NOMO-1 (cell line): ENCODE measurements around the gene A2M.
"Not testable (repeated sequence)": the region's sequence is repeated elsewhere in the genome, so short reads cannot be mapped to it uniquely, and the experiment has no call there.

Experiments used
- DNase-seq, 2 experiments: peaks; one replicate each; lab custom pipeline; 2025; ENCODE audit not compliant: unreplicated experiment in 2 of 2; lab: John Stamatoyannopoulos, UW

A2M gene

DNA sequence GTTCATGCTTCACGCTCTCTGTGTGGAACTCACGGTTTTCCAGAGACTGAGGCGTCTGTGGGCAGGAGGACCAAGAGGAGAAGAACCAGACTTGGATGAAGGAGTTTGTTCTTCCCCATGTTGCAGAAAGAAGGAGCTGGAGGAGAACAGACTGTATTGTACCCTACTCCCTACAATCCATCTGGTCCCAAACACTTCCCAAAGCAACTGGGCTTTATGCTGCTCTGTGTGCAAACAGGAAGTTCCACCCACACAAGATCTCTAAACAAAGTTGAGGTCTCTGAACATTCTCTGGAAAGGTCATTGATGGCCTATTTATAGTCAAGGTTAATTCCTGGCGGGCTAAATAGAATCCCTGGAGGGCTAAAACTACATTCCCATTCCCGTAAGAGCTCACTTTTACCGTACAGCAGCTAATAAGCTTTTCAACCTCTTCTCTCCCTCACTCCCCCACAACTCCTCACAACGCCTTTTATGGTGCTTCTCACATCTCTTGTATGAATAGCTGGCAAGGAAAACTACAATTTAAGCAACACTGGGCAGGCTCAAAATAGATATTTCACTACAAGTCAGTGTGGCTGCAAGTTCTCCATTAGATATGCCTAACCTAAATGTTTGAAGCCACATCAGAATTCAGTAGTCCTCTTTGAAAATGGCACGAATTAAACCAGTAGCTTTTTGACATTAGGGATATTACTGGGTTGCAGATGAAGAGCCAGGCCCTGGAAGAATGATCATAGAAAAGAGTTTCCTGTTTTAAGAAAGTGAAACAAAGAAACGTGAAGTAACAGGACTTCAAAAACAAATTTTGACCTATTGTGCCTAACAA lies at the start of gene A2M:
Gene A2M, minus strand, starts transcription at position 189 of the 829 bp plus-strand sequence. Its CDS starts 70 bp downstream, at position 119.
- DNase-seq, result peak in 1 of 2 experiments; percentile 22

DNA sequence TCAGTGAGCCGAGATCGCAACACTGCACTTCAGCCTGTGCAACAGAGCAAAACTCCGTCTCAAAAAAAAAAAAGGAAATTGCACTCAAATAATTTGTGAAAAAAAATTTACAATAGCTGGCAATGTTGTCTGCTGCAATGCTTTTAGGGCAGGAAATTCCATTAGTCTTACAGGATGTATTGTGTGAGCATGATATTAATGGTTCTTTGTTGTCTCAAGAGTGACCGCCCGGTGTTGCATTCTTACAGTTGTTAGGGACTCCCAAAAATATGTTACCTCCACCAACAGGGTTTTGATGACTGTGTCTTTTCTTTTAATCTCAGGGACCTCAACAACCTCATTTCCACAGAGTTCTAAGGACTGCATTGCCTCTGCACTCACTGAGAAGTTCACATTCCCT lies 47.7 kb upstream of the A2M start:
- no peak for DNase-seq

DNA sequence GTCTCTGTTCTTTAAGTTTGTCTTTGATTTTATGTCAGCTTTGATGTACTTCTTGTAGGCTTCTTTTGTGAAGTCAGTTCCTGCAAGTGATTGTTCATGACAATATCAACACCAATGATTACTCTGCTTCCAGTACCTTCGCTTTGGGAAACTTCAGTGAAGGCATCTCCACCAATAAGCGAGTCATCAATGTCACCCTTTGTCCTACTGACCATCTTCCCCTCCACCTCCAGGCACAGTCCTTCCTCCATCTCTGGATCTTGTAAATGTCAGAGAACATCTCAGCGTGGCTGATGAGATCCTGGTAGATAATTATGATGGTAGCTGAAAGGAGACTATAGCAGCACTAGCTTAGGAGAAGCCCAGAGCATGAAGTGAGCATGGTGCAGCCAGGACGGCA lies 40.4 kb upstream of the A2M start:
- DNase-seq, result no peak

DNA sequence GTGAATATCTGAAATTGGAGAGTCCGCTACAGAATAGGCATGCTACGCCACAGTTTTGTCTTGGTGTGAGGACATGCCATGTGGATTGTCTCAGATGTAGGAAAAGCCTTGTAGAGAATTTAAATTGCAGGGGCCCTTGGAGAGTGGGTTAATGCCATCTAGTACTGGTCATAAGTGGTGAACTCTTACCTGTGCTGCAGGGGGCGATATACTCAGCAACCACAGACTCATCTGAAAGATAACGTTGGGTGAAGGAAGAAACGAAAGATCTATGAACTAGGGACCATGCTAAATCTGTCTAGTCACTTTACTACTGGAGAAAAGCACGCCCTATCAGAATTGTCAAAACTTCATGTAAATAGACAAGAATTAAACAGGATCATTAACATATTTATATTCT lies 33.7 kb upstream of the A2M start:
- DNase-seq, result no peak

DNA sequence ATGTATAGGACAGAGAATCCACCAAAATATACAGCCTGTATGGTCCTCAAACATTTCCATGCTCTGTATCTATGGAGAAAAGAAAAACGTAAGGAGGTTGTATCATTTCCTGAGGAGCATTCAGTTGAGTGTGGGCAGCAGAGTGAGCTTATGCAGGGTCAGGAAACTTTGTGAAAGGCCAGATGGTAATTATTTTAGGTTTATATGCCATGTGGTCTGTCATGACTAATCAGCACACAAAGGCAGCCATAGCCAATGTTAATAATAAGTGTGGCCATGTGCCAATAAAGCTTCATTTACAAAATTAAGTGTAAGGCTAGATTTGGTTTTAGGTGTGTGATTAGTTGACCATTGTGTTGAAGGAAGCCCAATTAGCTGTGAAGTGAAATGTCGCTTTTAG lies 33.2 kb upstream of the A2M start:
- no peak for DNase-seq

DNA sequence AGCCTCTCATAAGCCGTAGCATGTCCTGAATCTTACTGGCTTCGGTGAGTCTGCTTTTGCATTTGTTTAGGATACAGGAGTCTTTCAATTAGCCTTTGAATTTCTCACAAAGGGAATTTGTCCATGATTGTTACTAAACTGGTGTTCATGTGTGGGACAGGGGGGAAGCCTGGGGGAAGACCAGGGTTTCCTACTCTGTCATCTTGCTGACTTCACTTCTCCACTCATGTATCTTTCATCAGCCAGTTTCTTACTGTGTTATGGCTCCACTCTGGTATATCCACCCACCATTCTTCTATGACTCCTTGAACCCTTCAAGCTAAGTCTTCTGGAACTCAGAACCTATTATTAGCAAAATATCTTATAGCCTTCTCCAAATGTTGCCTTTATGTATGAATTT lies 31.7 kb upstream of the A2M start:
- DNase-seq, result no peak

DNA sequence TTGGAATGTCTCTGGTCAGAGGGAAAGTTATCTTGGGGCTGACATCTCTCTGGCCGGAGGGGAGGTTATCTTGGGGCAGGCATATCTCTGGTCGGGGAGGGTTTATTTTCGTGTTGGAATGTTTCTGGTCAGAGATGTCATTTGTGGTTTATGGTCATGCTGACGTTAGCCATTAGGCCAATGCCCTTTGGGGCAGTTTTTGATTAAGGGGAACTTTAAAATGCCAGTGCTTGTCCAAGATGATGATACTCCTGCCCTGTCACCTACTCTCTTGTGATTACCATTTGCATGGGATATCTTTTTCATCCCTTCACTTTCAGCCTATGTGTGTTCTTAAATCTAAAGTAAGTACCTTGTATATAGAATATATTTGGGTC lies 29.0 kb upstream of the A2M start:
- no peak for DNase-seq

DNA sequence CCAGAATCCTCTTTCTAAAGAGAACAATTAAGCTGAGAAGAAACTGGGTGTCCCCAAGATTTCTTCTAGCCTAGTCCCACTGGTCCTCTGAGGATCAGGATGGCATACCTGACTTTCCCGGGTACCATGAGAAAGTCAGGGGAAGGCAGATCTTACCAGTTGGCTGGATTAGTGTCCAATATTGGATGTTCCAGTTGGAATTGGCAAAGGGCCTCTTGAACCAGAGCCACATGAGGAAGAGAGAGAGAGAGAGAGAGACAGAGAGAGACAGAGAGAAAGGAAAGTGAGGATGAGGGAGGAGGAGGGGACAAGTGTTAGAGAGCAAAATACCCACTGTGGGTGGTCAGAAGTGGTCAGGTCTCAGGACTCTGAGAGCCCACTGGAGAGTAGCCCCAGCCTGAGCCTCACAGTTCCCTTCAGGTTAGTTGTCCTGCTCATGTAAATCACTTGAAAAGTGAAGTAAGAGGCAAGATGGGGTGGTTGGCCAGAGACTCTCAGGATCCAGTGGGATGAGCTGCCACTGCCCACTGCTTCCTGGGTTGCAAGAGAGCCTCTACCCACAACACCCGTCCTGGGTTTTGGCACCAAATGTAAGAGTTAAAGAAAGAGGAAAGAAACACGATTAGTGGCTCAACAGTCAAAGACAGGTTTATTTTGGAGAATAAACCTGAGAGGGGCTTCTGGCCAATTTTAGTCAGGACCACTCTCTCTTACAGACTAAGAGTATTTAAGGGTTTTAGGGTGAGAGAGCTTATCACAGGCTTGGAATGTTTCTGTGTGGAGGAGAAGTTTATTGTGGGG lies 28.4 kb upstream of the A2M start:
- DNase-seq, result no peak

DNA sequence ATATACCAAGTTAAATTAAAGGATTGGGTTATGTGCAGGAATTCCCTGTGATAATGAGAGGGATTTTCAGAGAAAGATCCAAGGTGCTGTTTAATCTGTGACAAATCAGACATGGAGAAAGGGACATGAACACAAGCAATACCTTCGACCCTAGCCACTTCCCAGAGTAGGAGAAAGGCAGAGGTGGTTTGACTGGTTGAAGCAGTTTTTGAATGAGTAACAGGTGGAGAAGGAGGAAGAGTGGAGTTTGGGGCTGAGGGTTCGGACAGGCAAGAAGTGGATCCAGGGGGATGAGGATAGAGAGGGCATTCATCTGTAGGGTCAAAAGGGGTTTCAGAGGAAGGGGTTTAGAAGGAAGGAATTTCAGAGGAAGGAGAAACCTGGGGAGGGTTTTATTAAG lies 27.4 kb upstream of the A2M start:
- no peak for DNase-seq

DNA sequence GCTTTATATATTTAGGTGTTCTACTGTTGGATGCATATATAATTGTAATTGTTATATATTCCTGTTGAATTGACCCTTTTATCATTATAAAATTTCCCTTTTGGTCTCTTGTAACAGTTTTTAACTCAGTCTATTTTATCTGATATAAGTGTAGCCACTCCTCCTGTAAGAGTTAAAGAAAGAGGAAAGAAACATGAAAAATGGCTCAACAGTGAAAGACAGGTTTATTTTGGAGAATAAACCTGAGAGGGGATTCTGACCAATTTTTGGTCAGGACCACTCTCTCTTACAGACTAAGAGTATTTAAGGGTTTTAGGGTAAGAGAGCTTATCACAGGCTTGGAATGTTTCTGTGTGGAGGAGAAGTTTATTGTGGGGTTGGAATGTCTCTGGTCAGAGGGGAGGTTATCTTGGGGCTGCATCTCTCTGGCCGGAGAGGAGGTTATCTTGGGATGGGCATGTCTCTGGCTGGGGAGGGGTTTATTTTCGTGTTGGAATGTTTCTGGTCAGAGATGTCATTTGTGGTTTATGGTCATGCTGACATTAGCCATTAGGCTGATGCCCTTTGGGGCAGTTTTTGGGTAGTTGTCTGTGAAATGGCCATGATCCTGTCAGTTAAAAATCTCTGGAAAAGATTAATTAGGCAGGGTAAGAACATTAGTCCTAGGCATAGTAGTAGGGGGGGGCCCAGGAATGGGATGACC lies 24.0 kb upstream of the A2M start:
- DNase-seq, result not testable (repeated sequence)

DNA sequence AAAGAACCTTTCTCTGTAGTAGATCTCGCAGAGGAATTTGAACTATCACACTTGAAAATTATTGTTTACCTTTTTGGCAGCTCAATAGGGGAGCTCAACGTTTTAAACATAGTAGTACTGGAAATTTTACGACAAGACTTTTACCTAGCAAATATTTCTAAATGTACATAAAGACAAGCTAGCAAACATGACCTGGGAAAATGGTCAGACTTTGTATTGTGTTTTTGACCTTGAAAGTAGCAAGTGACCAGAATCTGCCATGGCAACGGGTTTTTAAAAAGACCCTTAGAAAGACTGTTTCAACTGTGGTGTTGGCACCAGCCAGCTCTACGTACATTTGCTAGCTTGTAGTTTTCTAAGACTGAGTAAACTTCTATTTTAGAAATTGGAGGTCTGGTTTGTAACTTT lies 20.2 kb upstream of the A2M start:
- no peak for DNase-seq

DNA sequence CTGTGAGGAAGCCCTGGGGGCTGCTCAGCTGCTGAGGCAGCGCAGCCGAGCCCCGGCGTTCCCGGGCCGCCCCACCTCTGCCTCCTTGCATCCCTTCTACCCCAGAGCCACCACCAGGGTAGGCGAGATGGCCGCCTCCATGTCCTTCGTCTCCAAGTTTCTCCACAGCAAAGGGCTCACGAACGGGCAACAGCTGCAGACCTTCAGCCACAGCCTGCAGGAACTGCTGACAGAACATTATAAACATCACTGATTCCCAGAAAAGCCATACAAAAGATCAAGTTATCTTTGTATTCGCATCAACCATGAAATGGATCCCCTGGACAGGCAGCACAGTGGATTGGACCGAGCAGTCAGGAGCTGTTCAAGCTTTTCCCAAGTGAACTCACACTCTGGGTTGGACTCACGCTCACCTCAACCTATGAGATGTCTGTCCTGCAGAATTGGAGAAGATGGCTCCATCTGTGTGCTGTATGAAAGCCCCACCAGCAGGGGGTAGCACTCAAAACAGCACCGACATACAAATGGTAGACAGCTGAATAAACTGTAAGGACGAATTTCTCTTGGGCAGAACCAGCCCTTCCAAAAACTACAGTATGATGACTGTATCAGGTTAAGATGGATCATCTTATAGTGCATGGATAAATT lies 19.4 kb upstream of the A2M start:
- no peak for DNase-seq

DNA sequence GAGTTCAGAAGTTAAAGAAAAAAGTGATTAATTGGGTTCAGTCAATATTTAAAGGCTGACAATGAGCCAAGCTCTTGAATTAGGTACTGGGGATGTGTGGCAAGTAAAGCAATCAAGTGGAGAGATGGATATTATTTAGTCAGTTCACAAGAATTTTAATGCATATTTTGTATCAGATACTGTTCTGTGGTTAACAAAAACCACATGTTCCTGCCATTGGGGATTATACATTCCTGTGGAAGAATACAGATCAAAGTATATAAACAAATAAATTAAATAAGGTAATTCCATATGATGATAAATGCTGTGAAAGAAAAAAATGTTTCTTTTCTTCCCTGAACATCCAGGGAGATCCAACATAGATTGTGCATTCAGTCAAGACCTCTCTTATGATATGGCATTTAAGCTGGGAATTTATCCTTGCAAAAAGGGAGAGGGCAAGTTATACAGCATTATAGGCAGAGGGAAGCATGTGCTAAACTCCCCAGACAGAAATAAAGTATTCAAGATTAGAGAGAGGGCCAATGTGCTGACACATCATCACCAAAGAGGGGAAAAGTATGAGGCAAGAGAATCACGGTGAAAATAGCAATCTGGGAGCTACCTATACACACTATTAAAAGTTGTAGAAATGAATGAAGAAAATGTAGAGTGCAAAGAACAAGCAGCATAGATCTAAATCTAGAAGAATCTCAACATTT lies 17.6 kb upstream of the A2M start:
- no peak for DNase-seq

DNA sequence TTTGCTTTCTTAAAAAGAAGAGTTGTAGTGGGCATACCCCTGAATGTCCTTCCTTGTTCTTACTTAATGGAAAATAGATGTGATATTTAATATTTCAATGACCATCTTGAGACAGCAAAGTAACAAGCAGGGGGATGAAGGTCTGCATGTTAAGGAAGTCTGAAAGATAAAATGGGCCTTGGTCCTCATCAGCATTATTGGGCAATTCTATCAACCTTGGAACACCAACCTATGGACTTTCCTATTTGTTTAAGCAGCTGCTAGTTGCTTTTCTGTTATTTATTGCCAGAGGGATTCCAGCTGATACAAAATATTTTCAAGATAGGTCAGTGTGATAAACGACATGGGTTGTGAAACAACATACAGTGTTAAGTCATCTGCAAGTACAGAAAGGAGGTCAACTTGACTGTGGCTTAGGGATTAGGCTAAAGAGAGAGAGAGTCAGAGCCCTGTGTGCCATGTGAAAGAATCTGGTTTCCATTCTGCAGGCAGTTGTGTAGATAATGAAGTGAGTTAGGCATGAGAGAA lies 16.4 kb upstream of the A2M start:
- no peak for DNase-seq

DNA sequence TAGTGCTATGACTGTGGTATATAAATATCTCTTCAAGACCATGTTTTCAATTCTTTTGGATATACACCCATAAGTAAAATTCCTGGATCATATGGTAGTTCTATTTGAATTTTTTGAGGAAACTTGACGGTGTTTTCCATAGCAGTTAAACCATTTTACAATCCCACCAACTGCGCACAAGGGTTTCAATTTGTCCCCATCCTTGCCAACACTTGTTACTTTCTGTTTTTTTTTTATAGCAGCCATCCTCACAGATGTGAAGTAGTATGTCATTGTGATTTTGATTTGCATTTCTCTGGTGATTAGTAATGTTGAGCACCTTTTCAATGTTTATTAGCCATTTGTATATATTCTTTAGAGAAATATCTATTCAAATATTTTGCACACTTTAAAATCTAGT lies 14.5 kb upstream of the A2M start:
- no peak for DNase-seq

DNA sequence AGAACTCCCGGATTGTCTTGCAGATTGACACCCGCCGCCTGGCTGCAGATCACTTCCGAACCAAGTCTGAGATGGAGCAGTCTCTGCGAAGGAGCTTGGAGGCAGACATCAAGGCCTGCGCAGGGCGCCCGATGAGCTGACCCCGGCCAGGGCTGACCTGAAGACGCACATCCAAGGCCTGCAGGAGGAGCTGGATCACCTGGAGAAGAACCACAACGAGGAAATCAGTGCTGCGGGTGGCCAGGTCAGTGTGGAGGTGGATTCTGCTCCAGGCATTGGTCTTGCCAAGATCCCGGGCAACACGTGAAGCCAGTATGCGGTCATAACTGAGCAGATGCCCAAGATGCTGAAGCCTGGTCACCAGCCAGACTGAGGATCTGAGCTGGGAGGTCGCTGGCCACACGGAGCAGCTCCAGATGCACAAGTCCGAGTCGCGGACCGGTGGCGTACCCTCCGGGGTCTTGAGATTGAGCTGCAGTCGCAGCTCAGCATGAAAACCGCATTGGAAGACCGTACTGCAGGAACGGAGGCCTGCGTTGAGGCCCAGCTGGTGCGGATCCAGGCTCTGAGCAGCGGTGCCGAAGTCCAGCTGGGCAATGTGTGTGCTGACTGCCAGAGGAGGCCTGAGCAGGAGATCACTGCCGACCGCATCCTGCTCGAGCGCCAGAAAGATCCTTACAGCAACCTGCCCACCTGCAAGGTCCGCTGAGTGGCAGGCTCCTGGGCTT lies 12.4 kb upstream of the A2M start:
- no peak for DNase-seq

DNA sequence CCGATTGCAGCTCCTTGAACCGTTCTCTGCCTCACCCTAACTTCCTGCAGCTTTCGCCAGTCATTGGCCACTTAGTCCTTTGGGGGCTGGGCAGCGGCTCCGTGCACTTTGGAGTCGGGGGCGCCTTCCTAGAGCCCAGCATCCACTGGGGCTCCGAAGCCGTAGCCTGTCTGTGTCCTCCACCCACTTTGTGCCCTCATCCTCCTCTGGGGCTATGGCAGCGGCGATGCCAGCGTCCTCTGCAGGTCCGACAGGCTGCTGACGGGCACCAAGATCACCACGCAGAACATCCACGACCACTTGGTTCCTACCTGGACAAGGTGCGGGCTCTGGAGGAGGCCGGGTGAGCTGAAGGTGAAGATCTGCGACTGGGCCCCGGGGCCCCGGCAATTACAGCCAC lies 11.8 kb upstream of the A2M start:
- no peak for DNase-seq

DNA sequence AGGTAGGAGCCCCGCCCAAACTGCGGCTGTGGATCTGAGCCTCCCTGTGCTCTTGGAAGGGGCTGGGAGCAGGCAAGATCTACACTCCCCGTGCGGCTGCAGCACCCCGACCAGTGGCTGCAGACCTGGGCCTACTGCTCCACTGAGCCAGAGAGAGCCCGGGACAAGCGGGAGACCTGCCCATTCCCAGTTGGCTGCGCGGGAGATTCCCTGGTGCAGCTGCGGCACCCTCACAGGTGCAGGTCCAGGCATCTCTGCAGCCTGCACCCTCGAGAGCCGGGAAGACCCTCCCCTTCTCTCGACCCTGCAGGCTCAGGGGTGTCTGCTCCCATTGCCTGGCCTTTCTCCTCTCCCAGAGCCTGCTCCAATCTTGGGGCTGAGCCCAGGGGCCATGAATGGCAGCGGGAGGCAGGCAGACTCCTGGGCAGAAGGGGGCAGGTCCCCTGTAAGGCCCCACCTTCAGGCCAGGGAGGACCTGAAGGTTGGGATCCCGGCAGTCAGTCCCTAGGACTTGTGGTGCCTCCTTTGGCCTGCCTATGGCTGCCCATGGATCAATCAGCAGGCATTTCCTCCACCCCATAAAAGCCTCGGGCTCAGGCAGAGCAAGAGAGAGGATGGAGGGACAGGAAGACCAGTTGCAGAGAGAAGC lies 8.8 kb upstream of the A2M start:
- DNase-seq, result no peak

DNA sequence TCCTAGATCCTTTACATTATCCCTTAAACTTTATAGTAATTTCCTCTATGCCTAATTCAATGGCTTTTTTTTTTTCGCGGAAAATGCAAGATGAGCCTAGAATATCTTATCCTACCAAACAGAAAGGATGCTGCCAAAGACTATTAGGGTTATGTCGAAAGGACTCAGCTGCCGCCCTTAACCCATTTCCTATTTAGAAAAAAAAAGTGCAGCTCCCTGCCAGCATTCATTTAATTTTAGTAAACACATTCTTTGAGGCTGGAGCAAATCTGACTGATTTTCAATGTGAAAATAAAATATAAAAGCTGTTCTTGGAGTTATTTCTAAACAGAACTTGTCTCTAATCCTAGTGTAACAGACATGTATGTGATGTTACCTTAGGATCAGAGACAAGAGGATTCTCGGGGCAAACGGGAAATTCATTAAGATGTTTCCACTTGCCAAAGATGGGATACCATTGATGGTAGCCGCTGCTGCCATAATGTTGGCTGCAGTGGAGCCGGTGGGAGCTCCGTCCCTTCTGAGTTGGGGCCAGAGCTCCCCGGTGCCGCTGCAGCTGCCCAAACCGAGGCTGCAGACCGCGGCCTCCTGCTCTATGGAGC lies 8.2 kb upstream of the A2M start:
- no peak for DNase-seq
